Urothelium cell line (cell line): ENCODE data around the gene ANO4.

Experiments used
- DNase-seq: peaks from one replicate; pipeline ENCODE4 v3.0.0; 2011; ENCODE audit warnings: low spot score, mixed read lengths
- FAIRE-seq: peaks from 2 replicates; lab custom pipeline; 2011; peaks lifted over from hg19 to GRCh38; lab: Jason Lieb, UNC

Gene ANO4

GRCh38 chr12:100936661-100937060 is 142.1 kb downstream of the ANO4 start:
- FAIRE-seq (no peak), DNase-seq (no peak)

GRCh38 chr12:100940503-100940902 is 145.9 kb downstream of the ANO4 start:
- FAIRE-seq (no peak), DNase-seq (no peak)

- no peak for DNase-seq
- FAIRE-seq, result no peak
Observed at GRCh38 chr12:100942984-100943749, 148.6 kb downstream of the ANO4 start.

- FAIRE-seq, result no peak
- DNase-seq, result no peak
Observed at GRCh38 chr12:100951756-100952155, 157.2 kb downstream of the ANO4 start.

GRCh38 chr12:100953217-100953616 is 158.6 kb downstream of the ANO4 start:
- no peak for DNase-seq

GRCh38 chr12:100953677-100954076 is 159.1 kb downstream of the ANO4 start:
- no peak for FAIRE-seq
- DNase-seq, result no peak

More at GRCh38 chr12:100953217-100953616, 158.6 kb downstream of the ANO4 start:
- no peak for FAIRE-seq

- FAIRE-seq, result no peak
- DNase-seq, result no peak
Observed at GRCh38 chr12:100954118-100954517, 159.5 kb downstream of the ANO4 start.

- FAIRE-seq (no peak), DNase-seq (peak; percentile 69)
Observed at GRCh38 chr12:100955139-100955538, 160.6 kb downstream of the ANO4 start.

- no peak for FAIRE-seq
- DNase-seq, result no peak
Observed at GRCh38 chr12:100956311-100956852, 161.8 kb downstream of the ANO4 start.

- FAIRE-seq (no peak), DNase-seq (peak; percentile 11)
Observed at GRCh38 chr12:100959481-100959880, 164.9 kb downstream of the ANO4 start.

GRCh38 chr12:100962086-100962712 is 167.6 kb downstream of the ANO4 start:
- FAIRE-seq (no peak), DNase-seq (no peak)

GRCh38 chr12:100963381-100963780 is 168.8 kb downstream of the ANO4 start:
- DNase-seq, result no peak
- FAIRE-seq, result no peak

- DNase-seq (no peak), FAIRE-seq (no peak)
Observed at GRCh38 chr12:100964028-100964427, 169.5 kb downstream of the ANO4 start.

GRCh38 chr12:100967189-100967588 is 172.6 kb downstream of the ANO4 start:
- no peak for DNase-seq
- no peak for FAIRE-seq

GRCh38 chr12:100970894-100971293 is 176.3 kb downstream of the ANO4 start:
- FAIRE-seq (no peak), DNase-seq (no peak)

- FAIRE-seq (no peak), DNase-seq (no peak)
Observed at GRCh38 chr12:100972121-100972520, 177.5 kb downstream of the ANO4 start.

GRCh38 chr12:100974341-100974740 is 179.8 kb downstream of the ANO4 start:
- no peak for FAIRE-seq
- DNase-seq, result no peak

- no peak for DNase-seq
- FAIRE-seq, result no peak
Observed at GRCh38 chr12:100974747-100975146, 180.2 kb downstream of the ANO4 start.

GRCh38 chr12:100976735-100977134 is 182.2 kb downstream of the ANO4 start:
- DNase-seq (no peak), FAIRE-seq (no peak)

- DNase-seq (no peak), FAIRE-seq (no peak)
Observed at GRCh38 chr12:100980856-100981255, 186.3 kb downstream of the ANO4 start.

GRCh38 chr12:100982511-100983183 is 188.1 kb downstream of the ANO4 start:
- DNase-seq (no peak), FAIRE-seq (no peak)

- no peak for FAIRE-seq
- no peak for DNase-seq
Observed at GRCh38 chr12:100984796-100985195, 190.2 kb downstream of the ANO4 start.
